Spleen (tissue), 7 donors: ENCODE data around the gene ZMIZ1.

Experiments
- POLR2A ChIP-seq, 3 donors: fragments of 450-650 bp; IDR thresholded peaks; one replicate each; pipeline ENCODE4 v1.5.1; 2017; ENCODE audit warnings: antibody characterized with exemption in 3 of 3, mild to moderate bottlenecking in 1 of 3
- POLR2AphosphoS5 ChIP-seq, 3 donors: sonication (generic); formaldehyde crosslinking; IDR thresholded peaks; one replicate each; pipeline ENCODE4 v1.5.1; 2017; ENCODE audit warnings: antibody characterized with exemption in 3 of 3
- TF ChIP-seq, protein P1 (sequence below), 11 experiments: fragments of 200-600 bp in 7 of 11; fragments of 450-650 bp in 4 of 11; sonication (generic) in 4 of 11; IDR thresholded peaks in 8 of 11; conservative IDR thresholded peaks in 3 of 11; 1 replicate in 7 of 11; 2 replicates in 4 of 11; pipeline versions ENCODE4 v1.4.0 to v1.8.0; 2016 to 2021; ENCODE audit warnings: antibody characterized with exemption in 11 of 11, inconsistent platforms in 4 of 11, mild to moderate bottlenecking in 1 of 11
- donor health status: DM: no; HTN: no; CAD: no; lungs with moderate emphysema.
- donor health status: DM: no; HTN: no; CAD: no.
- donor health status: DM: no; HTN: no; CAD: no.

GRCh38 chr10:79098061-79098460, 29.3 kb downstream of the ZMIZ1 start:
- TF ChIP-seq, protein P1, sequence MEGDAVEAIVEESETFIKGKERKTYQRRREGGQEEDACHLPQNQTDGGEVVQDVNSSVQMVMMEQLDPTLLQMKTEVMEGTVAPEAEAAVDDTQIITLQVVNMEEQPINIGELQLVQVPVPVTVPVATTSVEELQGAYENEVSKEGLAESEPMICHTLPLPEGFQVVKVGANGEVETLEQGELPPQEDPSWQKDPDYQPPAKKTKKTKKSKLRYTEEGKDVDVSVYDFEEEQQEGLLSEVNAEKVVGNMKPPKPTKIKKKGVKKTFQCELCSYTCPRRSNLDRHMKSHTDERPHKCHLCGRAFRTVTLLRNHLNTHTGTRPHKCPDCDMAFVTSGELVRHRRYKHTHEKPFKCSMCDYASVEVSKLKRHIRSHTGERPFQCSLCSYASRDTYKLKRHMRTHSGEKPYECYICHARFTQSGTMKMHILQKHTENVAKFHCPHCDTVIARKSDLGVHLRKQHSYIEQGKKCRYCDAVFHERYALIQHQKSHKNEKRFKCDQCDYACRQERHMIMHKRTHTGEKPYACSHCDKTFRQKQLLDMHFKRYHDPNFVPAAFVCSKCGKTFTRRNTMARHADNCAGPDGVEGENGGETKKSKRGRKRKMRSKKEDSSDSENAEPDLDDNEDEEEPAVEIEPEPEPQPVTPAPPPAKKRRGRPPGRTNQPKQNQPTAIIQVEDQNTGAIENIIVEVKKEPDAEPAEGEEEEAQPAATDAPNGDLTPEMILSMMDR (IDR thresholded peaks at IDR 0.05 in 8 of 11, conservative IDR thresholded peaks at IDR 0.05 in 3 of 11), result no peak
- TF ChIP-seq POLR2A (IDR thresholded peaks at IDR 0.05), result no peak
- no peak for TF ChIP-seq POLR2AphosphoS5 (IDR thresholded peaks at IDR 0.05)
